GM12878 (cell line): ENCODE measurements around the gene SMO. TPM values are rescaled to one million over a fixed set of nuclear protein-coding genes. Genes with fewer than 3 reads are reported as not detected.

ENCODE experiments used
- ATAC-seq: fragments of 200-7000 bp; cut with Tn5 transposase; 3 replicates; pipeline ENCODE4 v1.9.1; 2020; ENCODE audit warnings: mild to moderate bottlenecking, moderate library complexity
- BruUV-seq: library from RNA; stranded (reverse); fragments of 400-500 nt; replicated peaks from 2 replicates; lab custom pipeline; 2021; lab: Mats Ljungman, UMichigan
- CTCF ChIA-PET: fragments of 300-600 bp; sonication (Branson Sonifier 250); formaldehyde crosslinking; extraction: SDS; loops from one replicate; lab custom pipeline; 2021; ENCODE audit warnings: inconsistent platforms; lab: Yijun Ruan, JAX
- POLR2A ChIA-PET: fragments of 350-600 bp; formaldehyde crosslinking; extraction: SDS; loops from one replicate; lab custom pipeline; 2021; ENCODE audit warnings: inconsistent platforms; lab: Charles Lee
- RAD21 ChIA-PET: fragments of 300-600 bp; sonication (Branson Sonifier 250); formaldehyde crosslinking; loops from one replicate; lab custom pipeline; 2023; ENCODE audit warnings: antibody characterized with exemption; ENCODE audit not compliant: unreplicated experiment; lab: Charles Lee
- SMC1A ChIA-PET: fragments of 300-600 bp; sonication (Branson Sonifier 250); formaldehyde crosslinking; loops from one replicate; lab custom pipeline; 2023; ENCODE audit not compliant: unreplicated experiment, uncharacterized antibody; lab: Charles Lee
- DNase-seq: peaks from one replicate; pipeline ENCODE4 v3.0.0-alpha.2; 2011; ENCODE audit warnings: low read depth, low spot score
- FAIRE-seq: peaks from 3 replicates; lab custom pipeline; 2011; peaks lifted over from hg19 to GRCh38; lab: Jason Lieb, UNC
- H2AFZ ChIP-seq: 2 replicates; pipeline ENCODE4 v1.6.0; 2011; ENCODE audit warnings: low read depth, low read length, control low read depth; ENCODE audit not compliant: control insufficient read depth
- H3K27ac ChIP-seq: 2 replicates; pipeline ENCODE4 v1.5.1; 2011; ENCODE audit warnings: control low read depth; ENCODE audit not compliant: control insufficient read depth, insufficient read depth
- H3K27me3 ChIP-seq, 2 experiments: replicated peaks in 1 of 2; 2 replicates each; pipeline versions ENCODE4 v1.6.0 to v1.6.1; 2011; ENCODE audit warnings: low read length in 1 of 2; ENCODE audit not compliant: control insufficient read depth in 2 of 2, insufficient read depth in 2 of 2
- H3K36me3 ChIP-seq, 2 experiments: 2 replicates each; pipeline ENCODE4 v1.5.1; 2011; ENCODE audit warnings: low read length in 1 of 2; ENCODE audit not compliant: control insufficient read depth in 2 of 2, insufficient read depth in 2 of 2
- H3K4me1 ChIP-seq: 2 replicates; pipeline ENCODE4 v1.6.1; 2011; ENCODE audit warnings: mild to moderate bottlenecking, low read length, moderate library complexity, mixed read lengths; ENCODE audit not compliant: control insufficient read depth, insufficient read depth
- H3K4me2 ChIP-seq: 2 replicates; pipeline ENCODE4 v1.6.0; 2011; ENCODE audit warnings: control low read depth; ENCODE audit not compliant: control insufficient read depth, insufficient read depth
- H3K4me3 ChIP-seq: fragments of 200-600 bp; sonication (generic); 2 replicates; pipeline ENCODE4 v1.5.1; 2016
- H3K79me2 ChIP-seq: 2 replicates; pipeline ENCODE4 v1.6.0; 2011; ENCODE audit warnings: low read length; ENCODE audit not compliant: control insufficient read depth, insufficient read depth
- H3K9ac ChIP-seq: 2 replicates; pipeline ENCODE4 v1.8.0; 2011; ENCODE audit warnings: low read length, control low read depth, mixed read lengths; ENCODE audit not compliant: control insufficient read depth, insufficient read depth
- H3K9me3 ChIP-seq: replicated peaks from 3 replicates; pipeline ENCODE4 v1.5.1; 2011; ENCODE audit warnings: mild to moderate bottlenecking, low read length; ENCODE audit not compliant: control insufficient read depth, insufficient read depth
- H4K20me1 ChIP-seq: 2 replicates; pipeline ENCODE4 v1.6.0; 2011; ENCODE audit not compliant: control insufficient read depth, insufficient read depth
- BMI1 ChIP-seq: fragments of 450-650 bp; IDR thresholded peaks from 2 replicates; pipeline ENCODE4 v1.6.1; 2016; ENCODE audit warnings: mild to moderate bottlenecking, moderate library complexity, borderline replicate concordance
- CBX5 ChIP-seq: sonication (generic); IDR thresholded peaks from 2 replicates; pipeline ENCODE4 v1.6.1; 2016; ENCODE audit warnings: low read depth, moderate library complexity, mild to moderate bottlenecking, inconsistent platforms
- JUNB ChIP-seq: IDR thresholded peaks from 2 replicates; pipeline ENCODE4 v1.6.1; 2016; ENCODE audit warnings: antibody characterized with exemption, mild to moderate bottlenecking
- KAT2A ChIP-seq: conservative IDR thresholded peaks from 2 replicates; pipeline ENCODE4 v1.6.1; 2011; ENCODE audit warnings: low read depth, low read length; ENCODE audit not compliant: control insufficient read depth
- KLF5 ChIP-seq: fragments of 450-650 bp; IDR thresholded peaks from 2 replicates; pipeline ENCODE4 v1.6.1; 2014; ENCODE audit warnings: mild to moderate bottlenecking; ENCODE audit not compliant: partially characterized antibody
- RB1 ChIP-seq: fragments of 450-650 bp; formaldehyde crosslinking; IDR thresholded peaks from 2 replicates; pipeline ENCODE4 v1.6.1; 2017; ENCODE audit warnings: mild to moderate bottlenecking, borderline replicate concordance
- SREBF2 ChIP-seq: IDR thresholded peaks from 2 replicates; pipeline ENCODE4 v1.6.1; 2012; ENCODE audit warnings: mild to moderate bottlenecking, low read length
- TAF1 ChIP-seq: IDR thresholded peaks from 2 replicates; pipeline ENCODE4 v1.6.1; 2011; ENCODE audit warnings: mild to moderate bottlenecking, low read depth, low read length, borderline replicate concordance
- WGBS: methylation state at CpG from one replicate; pipeline ENCODE4 v1.1.6; 2016; ENCODE audit warnings: low lambda C conversion rate; ENCODE audit not compliant: insufficient replicate concordance, insufficient coverage; ENCODE audit errors: missing lambda C conversion rate; 5-methylcytosine and 5-hydroxymethylcytosine counted together
- in situ Hi-C: fragments of 300-500 bp; cut with MboI; formaldehyde crosslinking; loops from 9 replicates; pipeline ENCODE4 v1.14.3; 2018; ENCODE audit warnings: mixed read lengths
- intact Hi-C: fragments of 100-400 bp; cut with micrococcal nuclease; formaldehyde crosslinking; loops from one replicate; pipeline ENCODE4 v1.14.2; 2022; ENCODE audit not compliant: unreplicated experiment
- polyA plus RNA-seq, 11 experiments: library from polyadenylated mRNA; depleted of rRNA in 4 of 11; unstranded in 6 of 11; stranded (reverse) in 5 of 11; fragments of >200 nt; fragmentation: Nextera tagmentation in 4 of 11; fragmentation: Illumina TruSeq in 1 of 11; extraction: Ambion mirVana in 4 of 11; extraction: Trizol in 1 of 11; gene quantifications; 1 replicate in 1 of 11; 2 replicates in 10 of 11; pipeline versions ENCODE4 v1.2.1 to v1.2.3, GENCODE V29; 2011 to 2016; ENCODE audit warnings: inconsistent platforms in 2 of 11, missing spikeins in 2 of 11, low read depth in 1 of 11
- total RNA-seq, 4 experiments: library from RNA; depleted of rRNA in 3 of 4; stranded (reverse); fragments of >200 nt in 3 of 4; fragmentation: Illumina TruSeq in 1 of 4; extraction: Trizol in 1 of 4; gene quantifications; 2 replicates each; pipeline versions ENCODE4 v1.2.1 to v1.2.3, GENCODE V29; 2013 to 2021
- TF ChIP-seq, protein P1 (sequence below): fragments of 450-650 bp; IDR thresholded peaks from 2 replicates; pipeline ENCODE4 v1.6.1; 2017; ENCODE audit warnings: low read depth, mild to moderate bottlenecking, moderate library complexity
- TF ChIP-seq, protein P2 (sequence below): fragments of 450-650 bp; IDR thresholded peaks from 2 replicates; pipeline ENCODE4 v1.6.1; 2016; ENCODE audit warnings: mild to moderate bottlenecking
- TF ChIP-seq, protein P3 (sequence below): fragments of 450-650 bp; IDR thresholded peaks from 2 replicates; pipeline ENCODE4 v1.6.1; 2016; ENCODE audit warnings: mild to moderate bottlenecking, moderate library complexity, borderline replicate concordance
- TF ChIP-seq, protein P4 (sequence below): fragments of 450-650 bp; IDR thresholded peaks from 2 replicates; pipeline ENCODE4 v1.6.1; 2017; ENCODE audit warnings: borderline replicate concordance

SMO gene
- total and polyA plus RNA-seq, 10 of the 15 experiments (the other 5 are each of a cell fraction or from before 2014, with no cell fraction given), result 0.40 to 11.2 (median 2.6) TPM

DNA sequence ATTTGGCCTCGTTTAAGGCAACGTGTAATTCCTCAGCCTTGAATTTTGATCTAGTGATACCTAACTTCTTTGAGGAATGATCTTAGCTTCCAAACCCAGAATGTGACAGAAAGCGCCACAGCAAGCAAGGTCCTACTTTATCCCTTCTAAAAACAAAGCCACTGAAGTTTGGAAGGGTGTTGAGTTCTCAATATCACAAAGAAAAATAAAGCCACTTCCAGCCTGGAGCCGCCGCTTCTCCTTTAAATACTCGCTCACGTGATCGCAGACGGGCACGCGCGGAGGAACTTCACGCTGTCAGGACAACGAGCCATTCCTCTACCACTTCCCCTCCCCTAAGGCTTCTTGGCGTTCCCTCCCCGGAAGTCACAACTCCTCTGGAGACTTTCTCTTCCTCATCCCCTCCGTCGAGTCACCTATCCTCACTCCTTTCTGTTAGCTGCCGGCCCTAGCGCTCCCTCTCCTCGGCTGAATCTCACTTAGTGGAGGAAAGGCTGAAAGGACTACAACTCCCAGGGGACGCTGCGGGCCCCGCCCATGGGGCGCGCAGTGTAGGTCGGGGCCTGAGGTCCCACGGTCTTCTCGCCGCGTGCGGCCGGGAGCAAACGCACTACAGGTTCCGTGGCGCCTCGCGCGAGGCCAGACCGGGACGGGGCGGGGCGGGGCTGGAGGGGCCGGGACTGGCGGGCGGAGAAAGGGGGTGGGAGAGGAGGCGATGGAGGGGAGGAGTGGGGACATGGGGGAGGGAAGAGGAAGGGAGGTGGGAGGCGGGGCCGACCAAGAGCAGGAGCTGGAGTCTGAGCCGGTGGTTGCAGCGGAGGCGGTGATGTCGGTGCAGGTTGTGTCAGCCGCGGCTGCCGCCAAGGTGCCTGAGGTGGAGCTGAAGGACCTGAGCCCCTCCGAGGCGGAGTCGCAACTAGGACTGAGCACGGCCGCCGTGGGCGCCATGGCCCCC, 36.1 kb downstream of the SMO start, which contains the start of gene AHCYL2:
Gene AHCYL2, plus strand, starts transcription at position 780 of the 955 bp plus-strand sequence.
- in situ Hi-C loops, result loop anchor here (5.0 kb wide), 1 partner anchor 73 kb away; no protein-coding TSS in a partner anchor
- H2AFZ ChIP-seq, result peak within 1 kb of the TSS; percentile 94
- TF ChIP-seq, protein P1, sequence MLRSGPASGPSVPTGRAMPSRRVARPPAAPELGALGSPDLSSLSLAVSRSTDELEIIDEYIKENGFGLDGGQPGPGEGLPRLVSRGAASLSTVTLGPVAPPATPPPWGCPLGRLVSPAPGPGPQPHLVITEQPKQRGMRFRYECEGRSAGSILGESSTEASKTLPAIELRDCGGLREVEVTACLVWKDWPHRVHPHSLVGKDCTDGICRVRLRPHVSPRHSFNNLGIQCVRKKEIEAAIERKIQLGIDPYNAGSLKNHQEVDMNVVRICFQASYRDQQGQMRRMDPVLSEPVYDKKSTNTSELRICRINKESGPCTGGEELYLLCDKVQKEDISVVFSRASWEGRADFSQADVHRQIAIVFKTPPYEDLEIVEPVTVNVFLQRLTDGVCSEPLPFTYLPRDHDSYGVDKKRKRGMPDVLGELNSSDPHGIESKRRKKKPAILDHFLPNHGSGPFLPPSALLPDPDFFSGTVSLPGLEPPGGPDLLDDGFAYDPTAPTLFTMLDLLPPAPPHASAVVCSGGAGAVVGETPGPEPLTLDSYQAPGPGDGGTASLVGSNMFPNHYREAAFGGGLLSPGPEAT, result peak; percentile 93
- TF ChIP-seq JUNB, result no peak
- TF ChIP-seq KLF5, result peak; percentile 74
- TF ChIP-seq, protein P2, sequence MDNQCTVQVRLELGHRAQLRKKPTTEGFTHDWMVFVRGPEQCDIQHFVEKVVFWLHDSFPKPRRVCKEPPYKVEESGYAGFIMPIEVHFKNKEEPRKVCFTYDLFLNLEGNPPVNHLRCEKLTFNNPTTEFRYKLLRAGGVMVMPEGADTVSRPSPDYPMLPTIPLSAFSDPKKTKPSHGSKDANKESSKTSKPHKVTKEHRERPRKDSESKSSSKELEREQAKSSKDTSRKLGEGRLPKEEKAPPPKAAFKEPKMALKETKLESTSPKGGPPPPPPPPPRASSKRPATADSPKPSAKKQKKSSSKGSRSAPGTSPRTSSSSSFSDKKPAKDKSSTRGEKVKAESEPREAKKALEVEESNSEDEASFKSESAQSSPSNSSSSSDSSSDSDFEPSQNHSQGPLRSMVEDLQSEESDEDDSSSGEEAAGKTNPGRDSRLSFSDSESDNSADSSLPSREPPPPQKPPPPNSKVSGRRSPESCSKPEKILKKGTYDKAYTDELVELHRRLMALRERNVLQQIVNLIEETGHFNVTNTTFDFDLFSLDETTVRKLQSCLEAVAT, result peak; percentile 71; the same call in 1 of the 2 replicates
- TF ChIP-seq, protein P3, sequence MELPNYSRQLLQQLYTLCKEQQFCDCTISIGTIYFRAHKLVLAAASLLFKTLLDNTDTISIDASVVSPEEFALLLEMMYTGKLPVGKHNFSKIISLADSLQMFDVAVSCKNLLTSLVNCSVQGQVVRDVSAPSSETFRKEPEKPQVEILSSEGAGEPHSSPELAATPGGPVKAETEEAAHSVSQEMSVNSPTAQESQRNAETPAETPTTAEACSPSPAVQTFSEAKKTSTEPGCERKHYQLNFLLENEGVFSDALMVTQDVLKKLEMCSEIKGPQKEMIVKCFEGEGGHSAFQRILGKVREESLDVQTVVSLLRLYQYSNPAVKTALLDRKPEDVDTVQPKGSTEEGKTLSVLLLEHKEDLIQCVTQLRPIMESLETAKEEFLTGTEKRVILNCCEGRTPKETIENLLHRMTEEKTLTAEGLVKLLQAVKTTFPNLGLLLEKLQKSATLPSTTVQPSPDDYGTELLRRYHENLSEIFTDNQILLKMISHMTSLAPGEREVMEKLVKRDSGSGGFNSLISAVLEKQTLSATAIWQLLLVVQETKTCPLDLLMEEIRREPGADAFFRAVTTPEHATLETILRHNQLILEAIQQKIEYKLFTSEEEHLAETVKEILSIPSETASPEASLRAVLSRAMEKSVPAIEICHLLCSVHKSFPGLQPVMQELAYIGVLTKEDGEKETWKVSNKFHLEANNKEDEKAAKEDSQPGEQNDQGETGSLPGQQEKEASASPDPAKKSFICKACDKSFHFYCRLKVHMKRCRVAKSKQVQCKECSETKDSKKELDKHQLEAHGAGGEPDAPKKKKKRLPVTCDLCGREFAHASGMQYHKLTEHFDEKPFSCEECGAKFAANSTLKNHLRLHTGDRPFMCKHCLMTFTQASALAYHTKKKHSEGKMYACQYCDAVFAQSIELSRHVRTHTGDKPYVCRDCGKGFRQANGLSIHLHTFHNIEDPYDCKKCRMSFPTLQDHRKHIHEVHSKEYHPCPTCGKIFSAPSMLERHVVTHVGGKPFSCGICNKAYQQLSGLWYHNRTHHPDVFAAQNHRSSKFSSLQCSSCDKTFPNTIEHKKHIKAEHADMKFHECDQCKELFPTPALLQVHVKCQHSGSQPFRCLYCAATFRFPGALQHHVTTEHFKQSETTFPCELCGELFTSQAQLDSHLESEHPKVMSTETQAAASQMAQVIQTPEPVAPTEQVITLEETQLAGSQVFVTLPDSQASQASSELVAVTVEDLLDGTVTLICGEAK, result peak; percentile 91
- TF ChIP-seq, protein P4, sequence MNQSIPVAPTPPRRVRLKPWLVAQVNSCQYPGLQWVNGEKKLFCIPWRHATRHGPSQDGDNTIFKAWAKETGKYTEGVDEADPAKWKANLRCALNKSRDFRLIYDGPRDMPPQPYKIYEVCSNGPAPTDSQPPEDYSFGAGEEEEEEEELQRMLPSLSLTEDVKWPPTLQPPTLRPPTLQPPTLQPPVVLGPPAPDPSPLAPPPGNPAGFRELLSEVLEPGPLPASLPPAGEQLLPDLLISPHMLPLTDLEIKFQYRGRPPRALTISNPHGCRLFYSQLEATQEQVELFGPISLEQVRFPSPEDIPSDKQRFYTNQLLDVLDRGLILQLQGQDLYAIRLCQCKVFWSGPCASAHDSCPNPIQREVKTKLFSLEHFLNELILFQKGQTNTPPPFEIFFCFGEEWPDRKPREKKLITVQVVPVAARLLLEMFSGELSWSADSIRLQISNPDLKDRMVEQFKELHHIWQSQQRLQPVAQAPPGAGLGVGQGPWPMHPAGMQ, result no peak
- no peak for TF ChIP-seq KAT2A
- no peak for TF ChIP-seq SREBF2
- TF ChIP-seq TAF1, result 0 out of 2 replicates have a peak, but pooled peaks have one; percentile 39
- no peak for TF ChIP-seq CBX5
- TF ChIP-seq BMI1, result peak; percentile 65; the same call in 1 of the 2 replicates
- peak; percentile 84; the same call in 1 of the 2 replicates for TF ChIP-seq RB1

More for the DNA sequence above, 36.1 kb downstream of the SMO start, which contains the start of gene AHCYL2:
- no peaks in the 10 kb centered on the region for H3K27me3 ChIP-seq
- FAIRE-seq (peak; percentile 96), DNase-seq (peak; percentile 89), ATAC-seq (peak; percentile 97)
- peak within 1 kb of the TSS; percentile 94 for H3K4me2 ChIP-seq
- H3K4me3 ChIP-seq, result peak within 1 kb of the TSS; percentile 72
- ChIA-PET RAD21 (interaction anchor here (0.6 to 2.7 kb wide), 16 partner anchors 9 to 986 kb away, joined by 3 to 9 read pairs (median 4); no protein-coding TSS in a partner anchor), POLR2A (interaction anchor here (0.5 to 1.1 kb wide), 6 partner anchors 78 to 197 kb away, joined by 3 to 5 read pairs (median 4); no protein-coding TSS in a partner anchor), SMC1A (interaction anchor here (0.9 to 2.4 kb wide), 6 partner anchors 14 to 177 kb away, joined by 3 to 11 read pairs (median 3); no protein-coding TSS in a partner anchor), CTCF (interaction anchor here (0.5 to 9.7 kb wide), 8 partner anchors 47 to 802 kb away, joined by 3 to 185 read pairs (median 4); partner anchors contain the start of gene ATP6V1F)
- intact Hi-C loops, result loop anchor here (10.0 kb wide), 1 partner anchor 390 kb away; the partner anchor contains the start of gene NRF1
- under 1% methylated on average over 48 of the region's 63 CpGs for WGBS
- peaks cover 8% of the 10 kb centered on the region; the same call in 1 of the 2 replicates for H3K4me1 ChIP-seq
- no peaks in the 10 kb centered on the region; the same call in 1 of the 2 replicates for H3K79me2 ChIP-seq
- H3K9me3 ChIP-seq, result no peaks in the 10 kb centered on the region
- BruUV-seq, result TSS peak; percentile 71
- no peaks in the 10 kb centered on the region for H4K20me1 ChIP-seq
- peak within 1 kb of the TSS; percentile 67 for H3K9ac ChIP-seq
- H3K27ac ChIP-seq, result peak within 1 kb of the TSS; percentile 71
- H3K36me3 ChIP-seq, result no peaks in the 10 kb centered on the region
